ENCODE data around the gene ZNF397.
A peak's percentile ranks its signal among the peaks of the same experiment; 100 is the strongest.

ZNF397 gene

DNA sequence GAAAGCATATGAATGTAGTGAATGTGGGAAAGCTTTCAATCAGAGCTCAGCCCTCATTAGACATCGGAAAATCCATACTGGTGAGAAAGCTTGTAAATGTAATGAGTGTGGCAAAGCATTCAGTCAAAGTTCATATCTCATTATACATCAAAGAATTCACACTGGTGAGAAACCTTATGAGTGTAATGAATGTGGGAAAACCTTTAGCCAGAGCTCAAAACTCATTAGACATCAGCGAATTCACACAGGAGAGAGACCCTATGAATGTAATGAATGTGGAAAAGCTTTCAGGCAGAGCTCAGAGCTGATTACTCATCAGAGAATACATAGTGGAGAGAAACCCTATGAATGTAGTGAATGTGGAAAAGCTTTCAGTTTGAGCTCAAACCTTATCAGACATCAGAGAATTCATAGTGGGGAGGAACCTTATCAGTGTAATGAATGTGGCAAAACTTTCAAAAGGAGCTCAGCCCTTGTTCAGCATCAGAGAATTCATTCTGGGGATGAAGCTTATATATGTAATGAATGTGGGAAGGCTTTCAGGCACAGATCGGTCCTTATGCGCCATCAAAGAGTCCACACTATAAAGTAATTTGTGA is 5.0 kb downstream of the ZNF397 start:
- no peak for DNase-seq (ENCODE audit: low read depth in 2 of 2)

GRCh38 chr18:35246831-35247230 is 6.0 kb downstream of the ZNF397 start:
- no peak for DNase-seq (ENCODE audit: low read depth in 2 of 2)

DNA sequence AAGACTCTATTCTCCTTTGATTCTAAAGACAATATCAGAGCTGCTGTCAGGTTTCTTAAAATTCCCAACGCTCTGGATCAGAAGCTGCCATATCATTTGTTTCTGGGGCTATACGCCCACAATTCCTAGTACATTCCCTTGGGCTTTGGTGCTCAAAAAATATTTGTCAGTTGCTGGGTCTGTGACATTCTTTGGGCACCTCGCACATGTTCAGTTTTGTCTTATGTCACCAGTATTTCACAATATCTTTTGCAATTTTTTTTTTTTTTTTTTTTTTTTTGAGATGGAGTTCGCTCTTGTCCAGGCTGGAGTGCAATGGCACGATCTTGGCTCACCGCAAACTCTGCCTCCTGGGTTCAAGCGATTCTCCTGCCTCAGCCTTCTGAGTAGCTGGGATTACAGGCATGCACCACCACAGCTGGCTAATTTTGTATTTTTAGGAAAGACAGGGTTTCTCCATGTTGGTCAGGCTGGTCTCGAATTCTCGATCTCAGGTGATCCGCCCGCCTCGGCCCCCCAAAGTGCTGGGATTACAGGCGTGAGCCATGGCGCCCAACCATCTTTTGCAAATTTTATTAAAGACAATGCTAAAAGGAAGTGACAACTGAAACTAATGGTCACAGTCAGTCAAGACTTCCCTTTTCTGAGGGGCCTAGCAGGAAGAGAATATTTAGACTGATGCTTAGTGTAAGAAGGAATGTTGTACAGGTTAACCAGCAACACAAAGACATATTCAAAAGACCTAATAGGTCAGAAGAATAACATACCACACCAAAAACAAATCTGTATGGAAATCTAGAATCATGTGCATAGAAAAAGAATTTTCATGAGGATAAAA is 6.8 kb downstream of the ZNF397 start:
- no peak for DNase-seq (ENCODE audit: low read depth in 2 of 2)

DNA sequence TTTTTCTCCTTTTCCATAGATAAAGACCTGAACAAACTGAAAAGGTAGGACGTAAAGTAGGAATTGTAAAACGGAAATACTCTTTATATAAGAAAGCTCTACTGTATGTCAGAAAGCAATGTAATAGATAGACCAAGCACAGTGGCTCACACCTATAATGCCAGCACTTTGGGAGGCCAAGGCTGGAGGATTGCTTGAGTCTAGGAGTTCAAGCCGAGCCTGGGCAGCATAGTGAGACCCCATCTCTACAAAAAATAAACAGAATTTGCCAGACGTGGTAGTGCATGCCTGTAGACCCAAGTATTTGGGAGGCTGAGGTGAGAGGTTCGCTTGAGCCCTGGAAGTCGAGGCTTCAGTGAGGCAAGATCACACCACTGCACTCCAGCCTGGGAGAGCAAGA is 7.6 kb downstream of the ZNF397 start:
- no peak for DNase-seq (ENCODE audit: low read depth in 2 of 2)

GRCh38 chr18:35252466-35252865 is 11.6 kb downstream of the ZNF397 start:
- DNase-seq (ENCODE audit: low read depth in 2 of 2) = no peak

- no peak for DNase-seq (ENCODE audit: low read depth in 2 of 2)
Observed at GRCh38 chr18:35253655-35254287, 12.9 kb downstream of the ZNF397 start.

DNA sequence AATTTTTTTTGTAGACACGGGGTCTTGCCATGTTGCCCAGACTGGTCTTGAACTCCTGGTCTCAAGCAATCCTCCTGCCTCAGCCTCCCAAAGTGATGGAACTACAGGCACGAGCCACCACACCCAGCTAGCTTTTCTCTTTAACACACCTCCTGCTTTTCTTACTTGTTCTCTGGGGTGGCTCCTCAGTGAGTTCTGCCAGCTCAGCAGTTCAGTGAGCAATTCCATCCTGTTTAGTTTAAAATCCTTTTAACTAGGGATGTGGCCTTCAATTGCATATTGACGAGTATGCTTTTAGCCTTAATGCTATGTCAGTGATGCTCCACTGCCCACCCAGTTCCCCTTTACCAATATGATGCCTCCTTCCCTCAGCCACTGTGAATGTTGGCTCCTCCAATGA is 16.1 kb downstream of the ZNF397 start:
- DNase-seq (ENCODE audit: low read depth in 2 of 2) = no peak

GRCh38 chr18:35264409-35264808 is 23.6 kb downstream of the ZNF397 start:
- no peak for DNase-seq (ENCODE audit: low read depth in 2 of 2)

DNA sequence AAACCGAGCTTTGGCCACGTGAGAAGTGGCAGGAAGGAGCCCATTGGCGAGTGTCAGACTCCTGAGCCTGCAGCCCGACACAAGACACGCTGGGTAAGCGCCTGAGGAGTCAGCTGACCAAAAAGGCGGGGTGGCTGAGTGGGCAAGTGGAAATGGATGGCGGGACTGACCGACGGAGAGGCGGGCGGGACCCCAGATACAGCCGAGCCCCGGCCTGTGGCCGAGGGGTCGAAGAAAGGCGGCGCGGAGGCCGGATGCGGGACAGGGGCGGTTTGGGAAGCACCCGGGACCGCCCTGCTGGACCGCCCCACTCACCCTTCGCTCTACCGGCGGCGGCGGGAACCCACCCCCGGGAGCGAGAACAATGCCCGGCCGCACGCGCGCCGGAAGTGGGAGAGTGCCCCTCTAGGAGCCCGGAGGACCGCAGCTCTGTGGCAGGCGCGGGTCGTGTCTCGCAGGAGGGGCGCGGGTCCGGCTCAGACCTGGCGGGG is 26.4 kb downstream of the ZNF397 start:
- DNase-seq (ENCODE audit: low read depth in 2 of 2) = peak; percentile 38 to 45

GRCh38 chr18:35267809-35268208 is 27.0 kb downstream of the ZNF397 start:
- DNase-seq (ENCODE audit: low read depth in 2 of 2) = peak in 1 of 2 experiments; percentile 6

- no peak for DNase-seq (ENCODE audit: low read depth in 2 of 2)
Observed at GRCh38 chr18:35268821-35269220, 28.0 kb downstream of the ZNF397 start.

GRCh38 chr18:35271656-35272055 is 30.8 kb downstream of the ZNF397 start:
- DNase-seq (ENCODE audit: low read depth in 2 of 2) = no peak

DNA sequence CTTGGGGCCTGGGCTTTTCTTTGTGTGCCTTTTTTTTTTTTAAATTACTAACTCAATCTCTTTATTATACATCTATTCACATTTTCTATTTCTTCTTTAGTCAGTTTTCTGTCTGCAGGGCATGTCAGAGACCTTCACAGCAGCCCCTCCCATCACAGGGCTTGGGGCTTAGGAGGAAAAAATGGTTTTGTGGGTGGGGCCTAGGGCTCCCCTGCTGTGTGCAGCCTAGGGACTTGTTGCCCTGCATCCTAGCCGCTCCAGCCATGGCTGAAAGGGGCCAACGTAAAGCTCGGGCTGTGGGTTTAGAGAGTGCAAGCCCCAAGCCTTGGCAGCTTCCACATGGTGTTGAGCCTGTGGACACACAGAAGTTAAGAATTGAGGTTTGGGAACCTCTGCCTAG is 35.4 kb downstream of the ZNF397 start:
- DNase-seq (ENCODE audit: low read depth in 2 of 2) = no peak

DNA sequence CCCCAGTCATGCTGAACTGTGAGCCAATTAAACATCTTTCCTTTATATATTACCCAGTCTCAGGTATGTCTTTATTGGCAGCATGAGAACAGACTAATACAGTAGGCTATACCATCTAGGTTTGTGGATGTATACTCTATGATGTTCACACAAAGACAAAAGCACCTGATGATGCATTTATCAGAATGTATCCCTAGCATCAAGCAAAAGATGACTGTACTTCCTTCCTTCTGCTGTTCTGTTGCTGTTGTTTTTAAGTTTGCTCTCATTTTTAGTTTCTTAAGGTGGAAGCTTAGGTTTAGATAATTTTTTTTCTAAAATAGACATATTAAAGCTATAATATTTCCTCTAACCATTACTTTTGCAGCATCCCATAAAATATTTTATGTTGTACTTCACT is 36.8 kb downstream of the ZNF397 start:
- DNase-seq (ENCODE audit: low read depth in 2 of 2) = no peak

DNA sequence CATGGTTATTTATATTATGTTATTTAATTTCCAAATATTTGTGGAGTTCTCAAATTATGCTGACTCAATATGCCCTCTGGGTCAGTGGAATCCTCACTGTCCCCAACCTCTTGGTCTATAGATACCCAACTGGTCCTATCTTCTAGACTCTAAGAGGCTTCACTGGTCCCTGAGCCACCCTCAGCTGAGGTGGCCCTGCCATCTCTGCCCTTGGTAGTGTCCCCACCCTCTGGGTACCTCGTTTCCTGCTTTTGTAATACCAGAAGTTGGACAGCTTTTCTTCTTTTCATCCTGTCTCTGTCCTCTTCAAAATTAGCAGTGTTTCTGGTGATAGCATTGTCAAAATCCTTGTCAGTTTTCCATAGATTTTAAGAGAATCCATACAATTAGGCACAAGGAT is 37.3 kb downstream of the ZNF397 start:
- no peak for DNase-seq (ENCODE audit: low read depth in 2 of 2)

DNA sequence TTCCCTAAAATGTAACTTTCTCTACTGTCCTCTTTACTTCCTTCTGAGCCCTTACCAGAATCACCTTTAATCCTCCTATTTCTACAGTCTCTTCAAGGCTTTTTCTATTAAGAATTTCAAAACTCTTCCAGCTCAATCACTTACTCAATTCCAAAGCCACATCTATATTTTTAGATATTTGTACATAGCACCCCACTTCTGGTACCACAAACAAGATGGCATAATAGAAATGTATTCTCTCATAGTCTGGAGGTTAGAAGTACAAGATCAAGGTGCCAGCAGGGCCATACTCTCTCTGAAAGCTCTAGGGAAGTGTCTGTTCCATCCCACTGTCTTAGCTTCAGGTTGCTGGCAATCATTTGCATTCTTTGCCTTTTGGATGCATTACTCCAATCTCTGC is 38.1 kb downstream of the ZNF397 start:
- no peak for DNase-seq (ENCODE audit: low read depth in 2 of 2)

- no peak for DNase-seq (ENCODE audit: low read depth in 2 of 2)
Observed at GRCh38 chr18:35282353-35282752, 41.5 kb downstream of the ZNF397 start.

DNA sequence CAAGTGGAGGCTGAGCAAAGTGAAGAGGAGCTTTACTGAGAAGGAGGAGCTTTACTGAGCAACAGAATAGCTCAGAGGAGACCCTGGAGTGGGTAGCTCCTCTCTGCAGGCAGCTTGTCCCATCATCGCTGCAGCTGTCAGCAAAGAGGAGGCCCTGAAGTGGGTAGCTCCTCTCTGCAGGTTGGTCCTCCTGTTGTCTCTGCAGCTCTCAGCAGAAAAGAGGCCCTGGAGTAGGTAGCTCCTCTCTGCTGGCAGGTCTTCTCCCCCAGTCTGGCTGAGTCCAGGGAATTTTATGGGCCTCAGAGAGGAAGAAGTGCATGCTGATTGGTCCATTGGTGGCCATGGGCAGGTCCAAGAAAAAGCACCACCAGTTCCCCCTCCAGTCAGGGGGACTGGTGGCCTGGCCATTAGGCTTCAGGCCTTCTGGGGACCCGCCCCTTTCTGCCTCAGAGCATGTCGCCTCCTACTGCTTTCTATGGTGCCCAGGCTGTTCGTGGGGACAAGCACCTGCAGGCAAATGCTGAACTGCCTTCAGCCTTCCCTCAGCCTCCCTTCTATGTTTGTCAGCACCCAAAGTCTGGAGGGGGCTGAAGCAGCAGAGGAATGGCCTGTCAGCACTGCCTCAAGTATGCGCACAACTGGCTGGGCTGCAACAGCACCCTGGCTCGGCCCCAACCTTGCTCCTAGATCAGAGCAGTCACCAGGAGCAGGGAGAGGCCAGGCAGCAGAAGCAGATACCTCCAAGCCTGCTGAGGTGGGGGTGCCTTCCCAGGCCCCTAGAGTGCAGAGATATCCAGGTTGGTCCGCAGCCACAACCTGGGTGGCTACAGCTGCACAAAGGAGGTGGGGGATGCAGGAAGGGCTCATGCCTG is 43.3 kb downstream of the ZNF397 start:
- no peak for DNase-seq (ENCODE audit: low read depth in 2 of 2)

- no peak for DNase-seq (ENCODE audit: low read depth in 2 of 2)
Observed at GRCh38 chr18:35284841-35285240, 44.0 kb downstream of the ZNF397 start.

DNA sequence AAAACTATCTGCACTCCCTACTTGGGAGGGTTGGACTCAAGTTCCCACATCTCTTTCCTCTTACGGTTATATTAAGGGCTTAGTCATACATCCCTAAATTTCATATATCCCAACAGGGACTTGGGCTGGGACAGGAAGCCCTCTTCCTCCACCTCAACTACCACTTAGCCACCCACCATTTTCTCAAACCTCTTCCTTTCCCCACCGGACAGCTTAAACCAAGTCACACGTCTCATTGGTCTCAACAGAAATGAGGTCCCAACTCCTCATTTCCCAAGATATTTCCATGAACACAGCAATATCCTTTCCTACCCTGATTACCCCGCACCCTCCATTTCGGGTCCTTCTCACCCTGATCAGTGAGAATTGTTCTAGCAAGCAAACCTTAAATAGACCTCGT is 48.5 kb downstream of the ZNF397 start:
- no peak for DNase-seq (ENCODE audit: low read depth in 2 of 2)

- no peak for DNase-seq (ENCODE audit: low read depth in 2 of 2)
Observed at GRCh38 chr18:35289727-35290093, 48.9 kb downstream of the ZNF397 start.
